ENCODE data around the gene SARM1.

DNA sequence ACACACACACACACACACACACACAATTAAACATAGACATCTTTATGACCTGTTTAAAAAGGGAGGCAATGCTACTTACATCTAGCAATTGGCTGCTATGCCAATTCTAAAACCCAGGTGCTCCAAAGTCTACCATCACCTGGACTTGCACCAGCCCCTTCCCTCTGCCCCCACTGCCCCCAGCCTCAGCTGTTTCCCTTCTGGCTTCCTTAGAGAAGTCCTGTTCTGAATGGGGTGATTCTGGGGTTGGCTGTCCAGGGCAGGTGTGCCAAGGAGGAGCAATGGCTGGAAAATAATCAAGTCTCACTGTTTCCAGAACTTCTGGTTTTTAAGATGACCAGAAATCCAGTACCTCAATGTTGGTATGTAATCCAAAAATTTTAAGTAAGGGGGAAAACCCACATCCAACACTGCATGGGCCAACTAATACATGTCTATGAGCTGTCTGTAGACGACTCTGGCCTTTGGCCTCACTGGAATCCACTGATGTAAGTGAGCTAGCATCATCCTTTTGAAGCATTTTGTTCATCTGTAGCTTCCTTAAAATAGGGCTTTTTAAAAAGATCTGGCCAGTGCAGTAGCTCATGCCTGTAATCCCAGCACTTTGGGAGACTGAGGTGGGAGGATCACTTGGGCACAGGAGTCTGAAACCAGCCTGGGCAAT, 38.3 kb upstream of the SARM1 start:
- TF ChIP-seq GATA3 (IDR thresholded peaks at IDR 0.05; ENCODE audit: low read depth, low read length) = no peak
- TF ChIP-seq GATA2 (IDR thresholded peaks at IDR 0.05; ENCODE audit: low read depth, low read length) = no peak
